HG03457 (cell line): ENCODE data around the gene CARD6.
"Not testable (repeated sequence)": the region's sequence is repeated elsewhere in the genome, so short reads cannot be mapped to it uniquely, and the experiment has no call there.

ENCODE experiments used
- ATAC-seq: cut with Tn5 transposase; IDR thresholded peaks from one replicate; pipeline ENCODE4 v1.9.1; 2021; ENCODE audit warnings: moderate number of reproducible peaks; ENCODE audit not compliant: unreplicated experiment

CARD6 gene

DNA sequence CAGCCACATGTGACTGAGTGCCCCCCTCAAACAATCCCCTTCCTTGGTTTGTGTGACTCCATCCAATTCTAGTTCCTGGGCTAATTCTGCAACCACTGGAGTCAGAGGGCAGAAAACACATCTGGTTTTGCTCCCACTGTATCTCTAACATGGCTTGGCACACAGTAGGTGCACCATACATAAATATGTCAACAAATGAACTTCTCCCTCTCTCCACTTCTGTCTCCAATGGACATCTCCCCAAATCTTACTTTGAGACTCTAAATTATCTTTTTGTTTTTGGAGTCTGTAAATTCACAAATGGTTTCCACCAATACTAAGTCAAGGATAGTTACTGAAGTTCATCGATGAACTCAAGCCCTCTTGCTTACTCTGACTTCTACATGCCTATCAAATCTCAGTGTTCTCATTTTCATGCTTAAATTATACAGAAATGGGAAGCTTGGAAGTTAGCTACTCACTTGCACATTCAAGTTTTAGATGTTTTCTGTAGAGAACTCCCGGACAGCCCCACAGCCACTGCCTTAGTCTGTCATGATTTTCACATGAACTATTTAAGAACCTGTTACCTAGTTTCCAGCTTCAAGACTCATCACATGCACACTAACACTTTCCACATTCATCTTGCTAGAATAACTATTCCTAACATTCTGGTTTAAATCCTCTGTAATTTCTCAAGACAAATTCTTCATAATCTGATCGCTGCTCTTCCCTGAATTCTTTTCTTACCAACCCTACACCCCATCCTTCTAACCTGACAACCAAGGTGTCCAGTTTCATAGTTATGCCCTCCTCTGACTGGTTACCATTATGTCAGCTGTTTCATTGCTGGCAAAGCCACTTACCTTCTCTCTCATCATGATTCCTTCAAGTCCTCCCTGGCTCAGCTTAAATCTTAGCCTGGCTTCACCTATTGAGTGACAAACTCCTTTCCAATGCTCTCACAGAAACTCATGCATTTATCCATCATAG lies 12.2 kb upstream of the CARD6 start:
- no peak for ATAC-seq

DNA sequence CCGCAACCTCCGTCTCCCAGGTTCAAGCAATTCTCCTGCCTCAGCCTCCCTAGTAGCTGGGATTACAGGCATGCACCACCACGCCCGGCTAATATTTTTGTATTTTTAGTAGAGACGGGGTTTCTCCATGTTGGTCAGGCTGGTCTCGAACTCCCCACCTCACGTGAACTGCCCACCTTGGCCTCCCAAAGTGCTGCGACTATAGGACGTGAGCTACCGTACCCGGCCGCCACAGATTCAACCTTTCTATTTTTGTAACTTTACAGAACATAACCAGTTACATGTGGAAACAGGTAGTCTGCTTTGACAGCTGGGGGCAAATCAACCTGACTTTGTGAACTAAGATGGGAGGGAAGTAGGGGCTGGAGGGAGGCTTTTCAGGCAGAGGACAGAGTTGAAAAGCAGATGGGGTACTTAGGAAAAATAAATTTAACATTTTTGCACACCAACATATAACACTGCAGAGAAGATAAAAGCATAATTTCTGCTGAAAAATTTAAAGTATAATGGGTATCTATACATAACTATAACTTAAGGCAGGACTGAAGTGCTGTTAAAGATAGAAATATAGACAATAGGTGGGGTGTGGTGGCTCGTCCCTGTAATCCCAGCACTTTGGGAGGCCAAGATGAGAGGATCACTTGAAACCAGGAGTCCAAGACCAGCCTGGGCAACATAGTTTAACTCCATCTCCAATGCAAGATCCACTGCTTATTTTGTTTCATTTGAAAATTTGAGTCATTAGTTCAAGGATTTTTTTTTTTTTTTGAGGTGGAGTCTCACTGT lies 11.2 kb upstream of the CARD6 start:
- no peak for ATAC-seq

DNA sequence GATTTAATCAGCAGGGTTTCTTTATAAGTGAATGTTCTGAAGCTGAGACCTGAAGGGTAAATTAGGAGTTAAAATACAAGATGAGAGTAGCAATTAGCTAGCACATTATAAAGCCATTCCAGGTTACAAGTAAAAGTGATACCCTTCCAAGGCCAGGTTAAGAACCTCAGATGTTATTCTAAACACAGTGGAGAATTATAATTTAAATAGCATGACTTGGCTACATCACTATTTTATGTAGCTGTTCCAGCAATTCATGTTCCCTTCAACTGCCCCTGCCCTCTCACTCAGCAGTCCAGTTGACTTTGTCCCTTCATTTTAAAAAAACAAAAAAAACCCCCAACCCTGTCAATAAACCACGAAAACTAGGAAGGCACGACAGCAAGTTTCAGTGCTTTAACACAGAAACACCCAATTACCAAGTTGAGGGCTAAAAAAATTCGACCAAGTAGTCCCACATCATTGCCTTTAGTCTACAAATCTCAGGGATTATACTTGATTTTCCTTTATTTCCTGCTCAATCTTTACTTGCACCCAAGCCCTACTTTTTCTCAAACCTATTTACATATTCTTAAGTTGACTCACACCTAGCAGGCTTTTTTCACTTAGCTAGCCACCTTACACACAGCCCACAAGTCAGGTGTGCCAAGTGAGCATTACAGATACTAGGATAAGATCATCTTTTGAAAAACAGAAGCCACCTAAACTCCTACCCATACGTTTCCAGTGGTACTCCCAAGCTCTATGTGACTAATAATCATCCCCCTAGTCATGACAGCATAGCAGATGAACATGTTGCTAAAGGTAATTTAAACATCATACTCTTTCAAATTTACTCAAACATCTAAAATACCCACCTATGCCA lies 9.6 kb upstream of the CARD6 start:
- no peak for ATAC-seq

DNA sequence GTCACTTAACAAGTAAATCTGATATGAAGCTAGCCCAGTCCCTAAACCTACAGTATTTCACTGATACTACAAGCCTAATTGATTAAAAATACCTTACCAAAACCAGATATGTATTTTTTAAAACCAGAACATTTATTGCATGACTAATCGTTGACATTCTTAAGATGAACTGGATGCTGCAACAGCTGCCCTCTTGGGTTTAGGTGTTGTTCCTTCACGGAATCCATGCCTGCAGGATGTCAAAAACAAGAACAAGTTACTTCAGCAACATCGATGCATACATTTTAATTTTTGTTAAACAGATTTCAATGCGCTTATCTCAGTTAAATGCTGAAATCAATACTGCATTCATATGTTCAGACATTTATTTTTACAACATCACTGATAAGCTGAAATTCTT lies 8.8 kb upstream of the CARD6 start:
- no peak for ATAC-seq

DNA sequence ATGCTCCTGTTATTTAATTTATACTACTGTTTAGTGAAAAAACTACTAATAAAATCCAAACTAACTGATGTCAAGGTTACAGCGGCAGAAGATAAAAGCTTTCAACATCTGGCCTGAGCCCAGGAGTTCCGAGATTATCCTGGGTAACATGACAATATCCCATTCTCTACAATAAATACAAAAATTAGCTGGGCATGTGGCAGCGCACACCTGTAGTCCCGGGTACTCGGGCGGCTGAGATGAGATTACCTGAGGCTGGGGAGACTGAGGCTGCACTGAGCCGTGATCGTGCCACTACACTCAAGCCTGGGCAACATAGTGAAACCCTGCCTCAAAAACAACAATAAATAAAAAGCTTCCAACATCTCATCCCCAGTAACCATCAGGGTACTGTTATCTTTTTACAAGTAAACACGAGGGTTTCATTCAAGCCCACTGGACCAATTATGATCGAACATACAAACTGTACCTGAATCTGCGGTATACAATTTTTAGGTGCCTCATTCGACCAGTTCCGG lies 7.4 kb upstream of the CARD6 start:
- no peak for ATAC-seq

DNA sequence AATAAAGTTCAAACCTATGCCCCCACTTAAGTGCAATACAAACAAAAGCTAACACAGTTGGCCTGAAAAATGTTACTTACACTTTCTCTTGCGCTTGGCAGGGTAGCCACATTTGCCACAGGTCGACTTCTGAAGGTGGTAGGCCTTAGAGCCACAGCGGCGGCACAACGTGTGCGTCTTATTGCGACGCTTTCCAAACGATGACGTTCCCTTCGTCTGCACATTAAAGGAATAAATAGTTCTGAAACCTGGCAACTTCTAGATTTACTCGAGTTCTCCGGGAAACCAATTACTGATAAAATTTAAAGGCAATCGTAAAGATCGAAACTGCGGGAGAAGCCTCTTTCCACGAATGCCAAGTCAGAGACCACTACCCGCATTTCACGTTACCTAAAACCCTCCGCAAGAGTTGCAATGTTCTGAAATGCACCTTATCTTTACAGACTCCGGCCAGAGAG lies 6.7 kb upstream of the CARD6 start:
- no peak for ATAC-seq

DNA sequence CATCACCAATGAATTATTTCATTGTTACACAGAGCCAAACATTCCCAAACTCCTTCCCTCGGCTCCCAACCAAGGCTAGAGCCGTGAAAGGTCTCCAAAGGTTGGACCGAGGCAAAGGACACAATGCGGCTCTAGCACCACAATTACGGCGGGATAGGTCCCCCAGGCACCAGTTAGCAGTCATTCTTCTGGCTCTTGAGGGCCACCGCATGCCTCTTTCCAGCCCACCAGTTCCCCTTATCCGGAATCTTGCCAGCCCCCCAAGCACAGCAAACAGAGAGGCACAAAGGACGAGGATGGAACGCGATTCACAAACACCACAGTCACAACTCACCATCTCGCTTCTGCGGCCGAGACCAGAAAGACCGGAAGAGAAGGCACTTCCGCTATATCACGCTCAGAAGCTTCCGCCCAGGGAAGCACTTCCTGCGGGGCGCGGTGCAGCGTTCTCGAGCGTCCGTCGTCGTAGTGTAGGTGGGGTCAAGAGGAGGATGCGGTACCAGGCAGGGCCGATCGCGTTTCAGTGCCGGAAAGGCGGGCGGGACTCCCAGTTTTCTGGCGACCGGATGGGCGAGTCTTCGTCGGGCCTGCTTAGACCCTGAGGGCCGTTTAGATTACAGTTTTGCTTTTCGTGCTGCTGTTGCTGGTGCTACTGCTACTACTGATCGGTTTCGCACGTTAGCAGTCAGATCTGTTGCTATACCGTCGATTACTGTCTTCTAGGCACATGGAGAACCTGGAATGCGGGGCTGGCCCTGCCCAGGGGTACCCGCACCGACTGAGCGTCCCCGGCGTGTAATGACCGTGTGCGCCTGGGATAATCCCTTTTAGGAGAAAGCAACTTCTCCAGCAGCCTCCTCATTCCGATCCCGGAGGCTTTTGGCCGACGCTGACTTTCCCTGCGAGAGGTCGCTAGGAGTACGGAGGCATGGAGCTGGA lies 6.0 kb upstream of the CARD6 start, which contains the start of gene RPL37:
TSS of gene RPL37 (minus strand) at position 374 of the 939 bp plus-strand sequence. CDS start at position 337, 37 bp downstream.
- peak; percentile 91 for ATAC-seq

DNA sequence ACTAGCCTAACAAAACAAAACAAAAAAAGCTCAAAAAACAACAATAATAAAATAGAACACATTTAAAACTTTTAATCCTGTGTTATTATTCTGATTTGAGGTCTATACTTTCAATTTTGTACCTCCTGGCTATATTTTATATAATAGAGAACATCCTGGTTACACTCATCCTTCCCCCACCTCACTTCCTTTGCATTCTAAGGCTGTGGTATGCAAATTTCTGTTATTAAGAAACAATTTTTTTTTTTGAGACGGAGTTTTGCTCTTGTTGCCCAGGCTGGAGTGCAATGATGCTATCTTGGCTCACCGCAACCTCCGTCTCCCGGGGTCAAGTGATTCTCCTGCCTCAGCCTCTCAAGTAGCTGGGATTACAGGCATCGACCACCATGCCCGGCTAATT lies 3.1 kb upstream of the CARD6 start:
- ATAC-seq, result no peak

DNA sequence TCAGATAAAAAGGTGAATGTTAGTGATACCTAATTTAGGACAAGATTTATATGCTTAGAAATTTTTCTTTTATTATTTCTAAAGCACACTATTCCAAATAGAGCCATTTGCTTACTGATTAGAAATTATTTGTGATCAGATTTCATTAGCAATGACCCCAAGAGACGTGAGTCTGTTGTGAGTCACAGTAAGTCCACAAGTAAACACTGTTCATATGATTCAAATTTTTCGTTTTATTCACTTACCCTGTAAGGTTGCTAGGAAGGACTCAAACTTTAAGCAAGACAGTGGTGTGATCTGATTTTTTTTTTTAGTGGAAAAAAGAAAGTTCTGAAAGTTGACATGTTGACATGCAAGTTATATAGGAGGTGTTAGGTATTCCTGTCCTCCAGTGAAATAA lies 1.2 kb downstream of the CARD6 start:
- no peak for ATAC-seq

DNA sequence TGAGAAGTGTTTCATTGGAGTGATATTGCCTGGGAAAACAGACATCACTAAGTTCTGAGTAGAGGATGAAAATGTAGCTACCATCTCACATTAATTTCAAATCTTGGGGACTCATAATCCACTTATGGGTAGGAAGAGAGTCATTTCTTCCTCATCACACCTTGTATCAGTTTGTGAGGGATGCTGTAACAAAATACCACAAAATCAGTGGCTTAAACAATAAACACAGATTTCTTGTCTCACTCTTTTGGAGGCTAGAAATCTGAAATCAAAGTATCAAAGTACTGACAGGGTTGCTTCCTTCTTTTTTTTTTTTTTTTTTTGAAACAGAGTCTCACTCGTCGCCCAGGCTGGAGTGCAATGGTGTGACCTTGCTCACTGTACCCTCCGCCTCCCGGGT lies 3.4 kb downstream of the CARD6 start:
- no peak for ATAC-seq

DNA sequence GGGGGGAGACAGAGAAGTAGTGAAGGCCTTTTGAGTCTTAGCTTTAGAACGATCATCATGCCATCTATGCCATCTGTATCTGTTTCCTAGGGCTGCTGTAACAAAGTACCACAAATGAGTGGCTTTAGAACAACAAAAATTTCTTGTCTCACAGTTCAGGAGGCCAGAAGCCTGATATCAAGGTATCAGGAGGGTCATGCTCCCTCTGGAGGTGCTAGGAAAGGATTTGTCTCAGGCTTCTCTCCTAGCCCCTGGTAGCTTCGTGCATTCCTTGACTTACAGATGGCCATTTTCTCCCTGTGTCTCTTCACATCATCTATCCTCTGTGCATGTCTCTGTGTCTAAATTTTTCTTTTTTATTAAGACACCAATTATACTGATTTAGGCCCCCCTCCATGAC lies 5.2 kb downstream of the CARD6 start:
- ATAC-seq, result no peak

DNA sequence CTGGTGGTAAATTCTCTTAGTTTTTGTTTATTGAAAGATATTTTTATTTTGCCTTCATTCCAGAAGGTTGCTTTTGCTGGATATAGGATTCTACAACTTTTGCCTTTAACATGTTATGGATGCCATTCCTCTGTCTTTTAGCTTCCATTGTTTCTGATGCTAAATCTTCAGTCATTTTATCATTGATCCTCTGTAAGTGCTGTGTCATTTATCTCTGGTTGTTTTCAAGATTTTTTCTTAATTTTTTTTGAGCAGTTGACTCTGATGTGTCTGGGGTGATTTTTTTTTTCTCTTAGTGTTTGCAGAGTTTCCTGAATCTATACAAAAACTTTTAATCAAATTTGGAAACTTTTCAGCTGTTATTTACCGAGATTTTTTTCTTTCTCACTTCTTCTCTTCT lies 6.4 kb downstream of the CARD6 start:
- no peak for ATAC-seq

DNA sequence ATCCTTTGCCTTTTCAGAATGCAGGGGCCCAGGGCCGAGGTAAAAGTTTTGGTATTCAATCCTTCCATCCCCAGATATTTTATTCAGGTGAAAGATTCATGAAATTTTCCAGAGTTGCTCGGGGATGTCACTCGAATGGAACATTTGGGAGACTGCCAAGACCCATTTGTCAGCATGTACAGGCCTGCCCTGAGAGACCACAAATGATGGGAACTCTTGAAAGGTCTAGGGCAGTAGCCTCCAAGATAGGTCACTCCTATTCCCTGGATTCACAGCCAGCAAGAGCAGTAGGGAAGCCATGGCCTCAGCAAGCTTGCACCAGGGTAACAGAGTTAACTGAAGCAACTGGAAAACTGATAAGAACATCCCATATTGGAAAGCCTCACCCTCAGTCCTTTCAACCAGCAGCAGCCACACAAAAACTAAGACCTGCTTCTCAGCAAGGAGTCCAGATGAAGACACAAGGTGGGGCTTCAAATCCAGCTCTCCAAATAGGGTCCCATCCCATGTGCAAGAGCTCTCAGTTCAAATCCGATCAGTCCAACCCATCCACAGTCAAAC lies 12.5 kb downstream of the CARD6 start:
- ATAC-seq, result no peak

DNA sequence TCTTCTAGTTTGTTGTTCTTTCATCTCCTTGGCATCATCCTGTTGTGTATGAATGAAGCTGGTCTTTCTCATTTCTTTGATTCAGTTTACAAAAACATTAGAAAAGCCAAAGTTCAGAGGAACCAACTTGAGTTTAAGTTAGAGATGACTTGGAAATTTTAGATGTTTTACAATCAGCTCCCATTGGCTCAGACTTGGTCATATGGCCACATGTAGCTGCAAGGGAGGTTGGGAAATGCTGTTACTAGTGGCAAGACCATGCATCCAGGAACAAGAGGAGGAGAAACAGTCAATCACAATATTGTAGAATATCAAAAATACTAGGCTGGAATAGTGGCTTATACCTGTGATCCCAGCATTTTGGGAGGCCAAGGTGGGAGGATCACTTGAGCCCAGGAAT lies 19.5 kb downstream of the CARD6 start:
- ATAC-seq, result no peak

DNA sequence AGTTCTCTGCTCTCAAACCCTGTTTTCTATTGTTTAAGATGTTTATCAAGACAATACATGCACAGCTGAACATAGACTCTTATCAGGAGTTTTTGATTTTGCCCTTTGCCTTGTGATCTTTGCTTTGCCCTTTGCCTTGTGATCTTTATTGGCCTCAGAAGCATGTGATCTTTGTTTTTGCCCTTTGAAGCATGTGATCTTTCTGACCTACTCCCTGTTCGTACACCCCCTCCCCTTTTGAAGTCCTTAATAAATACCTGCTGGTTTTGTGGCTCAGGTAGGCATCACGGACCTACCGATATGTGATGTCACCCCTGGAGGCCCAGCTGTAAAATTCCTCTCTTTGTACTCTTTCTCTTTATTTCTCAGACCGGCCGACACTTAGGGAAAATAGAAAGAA lies 23.8 kb downstream of the CARD6 start:
- ATAC-seq, result not testable (repeated sequence)

DNA sequence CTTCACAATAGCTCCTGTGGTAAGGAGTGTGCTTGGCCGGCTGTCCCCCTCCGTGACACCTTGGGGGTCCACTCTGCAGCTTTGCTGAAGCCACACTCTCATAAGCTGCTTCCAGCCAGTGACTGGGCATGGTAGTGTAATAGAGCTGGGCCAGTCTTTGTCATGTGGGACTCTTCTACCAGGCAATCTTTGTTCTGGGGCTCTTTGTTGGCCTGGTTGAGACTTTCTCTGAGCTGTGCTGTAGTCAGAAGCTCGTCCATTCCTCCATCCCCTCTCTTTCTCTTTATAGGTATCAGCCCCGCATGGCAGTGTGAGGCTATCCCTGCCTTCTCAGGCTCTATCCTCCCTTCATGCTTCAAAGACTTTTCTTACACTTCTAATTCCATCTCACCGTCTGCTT lies 25.7 kb downstream of the CARD6 start:
- ATAC-seq, result no peak

DNA sequence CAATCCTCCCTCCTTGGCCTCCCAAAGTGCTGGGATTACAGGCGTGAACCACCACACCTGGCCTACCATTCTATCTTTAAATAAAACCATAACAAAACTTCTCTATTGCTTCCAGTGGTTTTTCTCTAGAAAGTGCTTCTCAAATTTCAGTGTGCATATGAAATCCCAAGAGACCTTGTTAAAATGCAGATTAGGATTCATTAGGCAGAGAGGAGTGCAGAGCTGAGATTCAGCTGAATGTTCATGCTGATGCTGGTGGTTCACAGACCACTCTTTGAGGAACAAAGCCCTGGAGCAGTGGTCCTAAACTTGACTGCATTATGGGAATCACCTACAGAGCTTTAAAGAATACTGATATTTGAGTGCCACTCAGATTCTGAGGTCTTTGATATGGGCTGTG lies 28.2 kb downstream of the CARD6 start:
- ATAC-seq, result no peak

DNA sequence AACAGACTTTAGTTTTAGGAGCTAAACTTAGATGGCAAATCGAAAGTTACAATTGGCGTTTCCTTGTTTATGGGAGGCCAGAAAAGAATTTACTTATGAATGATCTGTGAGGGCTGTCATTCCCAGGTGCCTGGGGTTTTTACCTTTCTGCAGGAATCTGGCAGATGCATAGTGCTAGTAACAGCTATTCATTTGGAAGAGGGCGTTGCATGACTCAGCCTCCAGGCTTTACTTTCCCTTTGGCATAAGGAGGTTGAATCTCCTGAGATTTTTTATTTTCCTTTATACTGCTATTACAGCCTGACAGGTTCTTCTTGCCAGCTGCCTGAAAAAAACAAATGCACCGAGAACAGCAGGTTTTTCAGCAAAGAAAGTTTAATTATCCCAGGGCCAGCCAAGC lies 30.0 kb downstream of the CARD6 start:
- ATAC-seq, result no peak

DNA sequence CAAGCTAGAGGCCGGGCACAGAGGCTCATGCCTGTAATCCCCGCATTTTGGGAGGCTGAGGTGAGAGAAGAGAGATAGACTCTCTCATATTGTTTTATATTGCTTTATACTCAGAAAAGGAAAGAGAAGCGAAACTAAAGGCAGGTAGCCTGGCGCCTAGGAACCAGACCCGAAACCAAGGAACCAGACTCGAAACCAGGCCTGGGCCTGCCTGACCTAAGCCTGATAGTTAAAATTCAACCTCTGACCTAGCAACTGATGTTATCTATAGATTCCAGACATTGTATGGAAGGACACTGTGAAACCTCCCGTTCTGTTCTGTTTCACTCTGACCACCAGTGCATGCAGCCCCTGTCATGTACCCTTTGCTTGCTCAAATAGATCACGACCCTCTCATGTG lies 31.1 kb downstream of the CARD6 start:
- ATAC-seq, result not testable (repeated sequence)
